Esophagus (tissue), 2 donors: ENCODE results near the gene PTCD2. TPM values are rescaled to one million over a fixed set of nuclear protein-coding genes. Genes with fewer than 3 reads are reported as not detected.
"Not testable (repeated sequence)": the region's sequence is repeated elsewhere in the genome, so short reads cannot be mapped to it uniquely, and the experiment has no call there.

Experiments used
- H3K27ac ChIP-seq, 2 donors: one replicate each; pipeline ENCODE4 v1.5.1; 2013; ENCODE audit warnings: low read depth in 2 of 2, mild to moderate bottlenecking in 2 of 2, inconsistent platforms in 1 of 2, low read length in 1 of 2, moderate library complexity in 1 of 2
- H3K27me3 ChIP-seq, 2 donors: one replicate each; pipeline ENCODE4 v1.6.1; 2013; ENCODE audit warnings: low read length in 2 of 2, control low read depth in 1 of 2, mild to moderate bottlenecking in 1 of 2; ENCODE audit not compliant: insufficient read depth in 2 of 2, control insufficient read depth in 1 of 2
- H3K36me3 ChIP-seq, 2 donors: one replicate each; pipeline ENCODE4 v1.6.1; 2013; ENCODE audit warnings: low read length in 1 of 2; ENCODE audit not compliant: control insufficient read depth in 2 of 2, insufficient read depth in 2 of 2
- H3K4me1 ChIP-seq, 2 donors: one replicate each; pipeline ENCODE4 v1.6.1; 2013; ENCODE audit warnings: low read length in 1 of 2; ENCODE audit not compliant: control insufficient read depth in 2 of 2, insufficient read depth in 2 of 2
- H3K4me3 ChIP-seq, 2 donors: one replicate each; pipeline ENCODE4 v1.5.1; 2013; ENCODE audit warnings: low read length in 2 of 2, mild to moderate bottlenecking in 2 of 2, low read depth in 1 of 2, moderate library complexity in 1 of 2
- H3K9me3 ChIP-seq, 2 donors: one replicate each; pipeline ENCODE4 v1.6.1; 2013; ENCODE audit warnings: mild to moderate bottlenecking in 2 of 2, low read depth in 1 of 2, low read length in 1 of 2, moderate library complexity in 1 of 2; ENCODE audit not compliant: control insufficient read depth in 2 of 2, insufficient read depth in 1 of 2
- WGBS, 2 donors: extraction: QIAGEN DNeasy Blood & Tissue Kit; methylation state at CpG; one replicate each; pipeline ENCODE4 v1.1.7; 2013; 5-methylcytosine and 5-hydroxymethylcytosine counted together
- polyA plus RNA-seq, 2 donors: library from polyadenylated mRNA; stranded (reverse); fragments of 200-250 nt; gene quantifications; one replicate each; pipeline ENCODE4 v1.2.3, GENCODE V29; 2013
- donor health status: healthy with polysubstance abuse.
- donor health status: Bipolar disorder and iron deficiency.

PTCD2 gene
- polyA plus RNA-seq, 2 donors, result 1.9 to 3.2 TPM

GRCh38 chr5:72402381-72402890, 82.3 kb downstream of the PTCD2 start:
- no peak overlapping the region for H3K4me3 ChIP-seq
- peak overlapping the region in 1 of 2 donors; percentile 1 for H3K27ac ChIP-seq
- WGBS, 2 donors, result 19 to 44% methylated on average over 2 of the region's 2 CpGs

GRCh38 chr5:72402959-72403628, 82.9 kb downstream of the PTCD2 start:
- 53 to 60% methylated on average over 4 of the region's 4 CpGs for WGBS, 2 donors

More at GRCh38 chr5:72402381-72402890, 82.3 kb downstream of the PTCD2 start:
- H3K9me3 ChIP-seq, result peaks cover 0 to 6% of the 10 kb centered on the region in 2 donors
- peaks cover 0 to 2% of the 10 kb centered on the region in 2 donors for H3K27me3 ChIP-seq
- no peaks in the 10 kb centered on the region for H3K4me1 ChIP-seq
- H3K36me3 ChIP-seq, result no peaks in the 10 kb centered on the region

GRCh38 chr5:72404771-72405170, 84.6 kb downstream of the PTCD2 start:
- not testable (repeated sequence) for H3K4me3 ChIP-seq, H3K27ac ChIP-seq, H3K4me1 ChIP-seq, H3K9me3 ChIP-seq, H3K36me3 ChIP-seq, H3K27me3 ChIP-seq
- WGBS, 2 donors, result 94 to 95% methylated on average over 3 of the region's 3 CpGs

More at GRCh38 chr5:72402959-72403628, 82.9 kb downstream of the PTCD2 start:
- H3K27me3 ChIP-seq, result peaks cover 0 to 2% of the 10 kb centered on the region in 2 donors
- H3K27ac ChIP-seq, result no peak overlapping the region
- no peak overlapping the region for H3K4me3 ChIP-seq
- H3K36me3 ChIP-seq, result no peaks in the 10 kb centered on the region
- no peaks in the 10 kb centered on the region for H3K4me1 ChIP-seq
- H3K9me3 ChIP-seq, result peaks cover 0 to 6% of the 10 kb centered on the region in 2 donors

- 61 to 69% methylated on average over 3 of the region's 3 CpGs for WGBS, 2 donors
- H3K9me3 ChIP-seq, result no peaks in the 10 kb centered on the region
- H3K36me3 ChIP-seq, result no peaks in the 10 kb centered on the region
- no peaks in the 10 kb centered on the region for H3K27me3 ChIP-seq
- H3K4me1 ChIP-seq, result no peaks in the 10 kb centered on the region
- H3K27ac ChIP-seq, result no peak overlapping the region
- no peak overlapping the region for H3K4me3 ChIP-seq
Observed at GRCh38 chr5:72407078-72407477, 86.9 kb downstream of the PTCD2 start.

GRCh38 chr5:72407541-72407940, 87.4 kb downstream of the PTCD2 start:
- WGBS, 2 donors, result 78 to 79% methylated on average over 2 of the region's 2 CpGs
- H3K27ac ChIP-seq, result no peak overlapping the region
- H3K36me3 ChIP-seq, result no peaks in the 10 kb centered on the region
- no peak overlapping the region for H3K4me3 ChIP-seq
- no peaks in the 10 kb centered on the region for H3K9me3 ChIP-seq
- H3K4me1 ChIP-seq, result no peaks in the 10 kb centered on the region
- H3K27me3 ChIP-seq, result no peaks in the 10 kb centered on the region

- H3K4me1 ChIP-seq, result no peaks in the 10 kb centered on the region
- H3K36me3 ChIP-seq, result no peaks in the 10 kb centered on the region
- no peak overlapping the region for H3K4me3 ChIP-seq
- H3K27me3 ChIP-seq, result no peaks in the 10 kb centered on the region
- H3K9me3 ChIP-seq, result no peaks in the 10 kb centered on the region
- WGBS, 2 donors, result 89 to 92% methylated on average over 5 of the region's 5 CpGs
- H3K27ac ChIP-seq, result no peak overlapping the region
Observed at GRCh38 chr5:72408127-72408526, 88.0 kb downstream of the PTCD2 start.

- 73 to 79% methylated on average over 4 of the region's 4 CpGs for WGBS, 2 donors
- Histone ChIP-seq H3K4me3 (no peak overlapping the region), H3K9me3 (no peaks in the 10 kb centered on the region), H3K4me1 (no peaks in the 10 kb centered on the region), H3K27me3 (no peaks in the 10 kb centered on the region), H3K27ac (no peak overlapping the region), H3K36me3 (no peaks in the 10 kb centered on the region)
Observed at GRCh38 chr5:72408603-72409002, 88.4 kb downstream of the PTCD2 start.

GRCh38 chr5:72410688-72411295, 90.6 kb downstream of the PTCD2 start:
- Histone ChIP-seq H3K9me3 (no peaks in the 10 kb centered on the region), H3K4me3 (no peak overlapping the region), H3K27me3 (no peaks in the 10 kb centered on the region), H3K27ac (no peak overlapping the region), H3K36me3 (no peaks in the 10 kb centered on the region), H3K4me1 (no peaks in the 10 kb centered on the region)
- WGBS, 2 donors, result 79 to 83% methylated on average over 4 of the region's 4 CpGs

- Histone ChIP-seq H3K27me3 (no peaks in the 10 kb centered on the region), H3K9me3 (no peaks in the 10 kb centered on the region), H3K4me3 (no peak overlapping the region), H3K4me1 (no peaks in the 10 kb centered on the region), H3K36me3 (no peaks in the 10 kb centered on the region), H3K27ac (no peak overlapping the region)
- 74 to 84% methylated on average over 4 of the region's 4 CpGs for WGBS, 2 donors
Observed at GRCh38 chr5:72412283-72413055, 92.3 kb downstream of the PTCD2 start.
